ENCODE measurements around the gene CAMTA1. TPM values are rescaled to one million over a fixed set of nuclear protein-coding genes. Genes with fewer than 3 reads are reported as not detected.

Gene CAMTA1
- total RNA-seq, 1 donor from 2014 or later, result 77.6 TPM

- H3K9me3 ChIP-seq (ENCODE audit: insufficient read depth, low read depth, low read length), result no peaks in the 10 kb centered on the region
- Mint-ChIP-seq H3K9me3 (ENCODE audit: unreplicated experiment) (peaks cover 14% of the 10 kb centered on the region), H3K27ac (ENCODE audit: unreplicated experiment) (no peak overlapping the region), H3K4me1 (ENCODE audit: low read depth, unreplicated experiment) (peaks cover 28% of the 10 kb centered on the region), H3K4me3 (ENCODE audit: unreplicated experiment) (no peak overlapping the region), H3K27me3 (ENCODE audit: low read depth, unreplicated experiment) (peaks cover 4% of the 10 kb centered on the region), H3K36me3 (ENCODE audit: low read depth, unreplicated experiment) (peaks cover 5% of the 10 kb centered on the region)
- TF ChIP-seq, protein P1, sequence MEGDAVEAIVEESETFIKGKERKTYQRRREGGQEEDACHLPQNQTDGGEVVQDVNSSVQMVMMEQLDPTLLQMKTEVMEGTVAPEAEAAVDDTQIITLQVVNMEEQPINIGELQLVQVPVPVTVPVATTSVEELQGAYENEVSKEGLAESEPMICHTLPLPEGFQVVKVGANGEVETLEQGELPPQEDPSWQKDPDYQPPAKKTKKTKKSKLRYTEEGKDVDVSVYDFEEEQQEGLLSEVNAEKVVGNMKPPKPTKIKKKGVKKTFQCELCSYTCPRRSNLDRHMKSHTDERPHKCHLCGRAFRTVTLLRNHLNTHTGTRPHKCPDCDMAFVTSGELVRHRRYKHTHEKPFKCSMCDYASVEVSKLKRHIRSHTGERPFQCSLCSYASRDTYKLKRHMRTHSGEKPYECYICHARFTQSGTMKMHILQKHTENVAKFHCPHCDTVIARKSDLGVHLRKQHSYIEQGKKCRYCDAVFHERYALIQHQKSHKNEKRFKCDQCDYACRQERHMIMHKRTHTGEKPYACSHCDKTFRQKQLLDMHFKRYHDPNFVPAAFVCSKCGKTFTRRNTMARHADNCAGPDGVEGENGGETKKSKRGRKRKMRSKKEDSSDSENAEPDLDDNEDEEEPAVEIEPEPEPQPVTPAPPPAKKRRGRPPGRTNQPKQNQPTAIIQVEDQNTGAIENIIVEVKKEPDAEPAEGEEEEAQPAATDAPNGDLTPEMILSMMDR (IDR thresholded peaks at IDR 0.05; ENCODE audit: insufficient read depth, low read depth, low read length), result no peak
- TF ChIP-seq EZH2 (IDR thresholded peaks at IDR 0.05; ENCODE audit: insufficient read depth, low read length), result no peak
- no peak overlapping the region for H3K27ac ChIP-seq (ENCODE audit: low read depth, low read length)
- H3K4me1 ChIP-seq (ENCODE audit: insufficient read depth, low read length), result peaks cover 16% of the 10 kb centered on the region
- H3K4me3 ChIP-seq (ENCODE audit: insufficient read depth, low read depth, low read length), result no peak overlapping the region
- H3K36me3 ChIP-seq (ENCODE audit: insufficient read depth, low read length), result no peaks in the 10 kb centered on the region
- no peak overlapping the region for H3K9ac ChIP-seq (ENCODE audit: low read length)
- H3K27me3 ChIP-seq (ENCODE audit: insufficient read depth, low read length), result no peaks in the 10 kb centered on the region
- H3K4me2 ChIP-seq (ENCODE audit: low read length), result no peak overlapping the region
- no peak overlapping the region for H2AFZ ChIP-seq (ENCODE audit: low read depth, low read length)
- no peaks in the 10 kb centered on the region for H3K79me2 ChIP-seq (ENCODE audit: insufficient read depth, low read length)
- DNase-seq (ENCODE audit: low read depth), result no peak
- FAIRE-seq, result no peak
- no peaks in the 10 kb centered on the region for H4K20me1 ChIP-seq (ENCODE audit: insufficient read depth, low read length)
These were observed 507.6 kb downstream of the CAMTA1 start for GRCh38 chr1:7292714-7293419.

DNA sequence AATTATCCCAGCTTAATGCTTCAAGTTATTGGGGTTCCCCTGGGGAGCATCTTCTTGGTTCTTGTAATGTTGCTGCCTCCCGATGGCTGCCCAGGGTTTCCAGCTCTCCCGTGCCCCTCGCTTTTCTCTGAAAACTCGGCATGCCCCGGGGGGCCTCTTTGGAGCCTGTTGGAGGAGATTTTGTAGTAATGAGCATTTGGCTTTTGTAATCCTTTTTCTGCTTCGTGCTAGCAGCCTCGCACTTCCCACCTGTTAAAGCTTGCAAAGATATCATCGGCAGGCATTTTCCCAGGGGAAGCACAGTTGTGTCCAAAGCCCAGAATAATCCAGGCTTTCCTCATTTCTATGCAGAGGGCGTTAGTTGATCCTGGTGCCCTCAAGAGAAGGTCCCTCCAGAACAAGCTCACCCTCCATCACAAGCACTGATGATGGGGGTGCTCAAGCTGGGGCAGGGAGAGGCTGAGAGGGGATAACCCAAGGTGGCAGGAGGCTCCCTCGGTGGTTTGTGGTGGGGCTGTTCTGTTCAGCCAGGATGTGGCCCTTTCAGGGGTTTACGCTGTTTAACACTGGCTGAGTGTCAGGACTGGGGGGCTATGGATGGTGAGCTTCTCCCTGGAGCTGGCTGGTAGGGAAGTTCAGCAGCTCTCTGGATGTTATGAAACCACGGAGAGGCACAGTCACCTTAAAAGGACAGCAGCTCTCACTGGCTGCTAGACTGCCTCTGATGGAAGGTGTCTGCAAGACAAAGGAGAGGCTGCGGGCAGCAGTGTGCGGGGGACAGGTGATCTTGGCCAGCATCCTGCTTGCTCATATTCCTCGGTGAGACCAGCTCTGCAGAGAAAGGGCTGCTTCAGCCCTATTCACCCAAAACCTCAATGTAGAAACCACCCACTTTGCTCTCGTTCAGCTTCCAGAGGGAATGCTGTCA is 508.7 kb downstream of the CAMTA1 start:
- no peak overlapping the region for H3K27ac ChIP-seq (ENCODE audit: low read depth, low read length)
- peaks cover 1% of the 10 kb centered on the region for H3K36me3 Mint-ChIP-seq (ENCODE audit: low read depth, unreplicated experiment)
- H2AFZ ChIP-seq (ENCODE audit: low read depth, low read length), result peak overlapping the region; percentile 7
- FAIRE-seq (no peak), DNase-seq (ENCODE audit: low read depth) (no peak)
- no peak overlapping the region for H3K9ac ChIP-seq (ENCODE audit: low read length)
- H3K27me3 ChIP-seq (ENCODE audit: insufficient read depth, low read length), result no peaks in the 10 kb centered on the region
- H3K27ac Mint-ChIP-seq (ENCODE audit: unreplicated experiment), result no peak overlapping the region
- peaks cover 39% of the 10 kb centered on the region for H3K4me1 Mint-ChIP-seq (ENCODE audit: low read depth, unreplicated experiment)
- H3K36me3 ChIP-seq (ENCODE audit: insufficient read depth, low read length), result no peaks in the 10 kb centered on the region
- H3K9me3 Mint-ChIP-seq (ENCODE audit: unreplicated experiment), result peaks cover 8% of the 10 kb centered on the region
- TF ChIP-seq EZH2 (IDR thresholded peaks at IDR 0.05; ENCODE audit: insufficient read depth, low read length), result no peak
- TF ChIP-seq, protein P1 (IDR thresholded peaks at IDR 0.05; ENCODE audit: insufficient read depth, low read depth, low read length), result no peak
- H3K4me3 Mint-ChIP-seq (ENCODE audit: unreplicated experiment), result no peak overlapping the region
- H3K4me1 ChIP-seq (ENCODE audit: insufficient read depth, low read length), result peaks cover 27% of the 10 kb centered on the region
- no peak overlapping the region for H3K4me3 ChIP-seq (ENCODE audit: insufficient read depth, low read depth, low read length)
- peaks cover 2% of the 10 kb centered on the region for H3K27me3 Mint-ChIP-seq (ENCODE audit: low read depth, unreplicated experiment)
- no peaks in the 10 kb centered on the region for H3K9me3 ChIP-seq (ENCODE audit: insufficient read depth, low read depth, low read length)
- no peak overlapping the region for H3K4me2 ChIP-seq (ENCODE audit: low read length)
- no peaks in the 10 kb centered on the region for H4K20me1 ChIP-seq (ENCODE audit: insufficient read depth, low read length)
- no peaks in the 10 kb centered on the region for H3K79me2 ChIP-seq (ENCODE audit: insufficient read depth, low read length)

All from astrocyte (in vitro differentiated cells and primary cell).